Measurements from ENCODE around the gene LFNG. TPM values are rescaled to one million over a fixed set of nuclear protein-coding genes. Genes with fewer than 3 reads are reported as not detected.

Gene LFNG
- total RNA-seq, 1 experiment from 2014 or later, result 4.5 TPM

DNA sequence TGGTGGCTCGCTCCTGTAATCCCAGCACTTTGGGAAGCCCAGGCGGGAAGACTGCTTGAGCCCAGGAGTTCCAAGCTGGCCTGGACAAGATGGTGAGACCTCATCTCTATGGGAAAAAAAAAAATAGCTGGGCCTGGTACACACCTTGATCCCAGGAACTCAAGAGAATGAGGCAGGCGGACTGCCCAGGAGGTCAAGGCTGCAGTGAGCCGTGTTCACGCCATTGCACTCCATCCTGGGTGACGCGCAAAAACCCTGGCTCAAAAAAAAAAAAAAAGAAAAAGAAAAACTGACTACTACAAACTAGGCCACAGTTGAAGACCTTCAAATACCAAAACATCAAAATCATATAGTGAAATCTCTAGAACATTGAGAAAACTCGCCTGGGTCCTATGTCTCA, 31.8 kb downstream of the LFNG start:
- Histone ChIP-seq H3K27me3 (replicated peaks; ENCODE audit: control insufficient read depth, insufficient read depth, low read length) (no peaks in the 10 kb centered on the region), H3K4me1 (0 out of 2 replicates have a peak, but pooled peaks cover 7% of the 10 kb centered on the region), H3K36me3 (ENCODE audit: control insufficient read depth, insufficient read depth, low read length) (no peaks in the 10 kb centered on the region; the same call in 1 of the 2 replicates), H3K9me3 (no peaks in the 10 kb centered on the region), H3K4me3 (ENCODE audit: low read depth, low read length) (no peak overlapping the region)
- intact Hi-C loops (cut with micrococcal nuclease; ENCODE audit: unreplicated experiment), result loop anchor here (10.0 kb wide), 1 partner anchor 147 kb away; the partner anchor contains the start of gene CHST12
- Mint-ChIP-seq H3K27ac (ENCODE audit: unreplicated experiment) (no peak overlapping the region), H3K27me3 (ENCODE audit: insufficient read depth, unreplicated experiment) (no peaks in the 10 kb centered on the region), H3K4me3 (ENCODE audit: unreplicated experiment) (no peak overlapping the region), H3K9me3 (ENCODE audit: unreplicated experiment) (no peaks in the 10 kb centered on the region), H3K36me3 (ENCODE audit: insufficient read depth, unreplicated experiment) (peaks cover 58% of the 10 kb centered on the region), H3K4me1 (ENCODE audit: low read depth, unreplicated experiment) (no peaks in the 10 kb centered on the region)
- ChIA-PET POLR2A (no interaction called here), CTCF (no interaction called here)
- no peak for DNase-seq
- no TSS peak for BruUV-seq (replicated peaks)
- no peak for TF ChIP-seq CTCF (IDR thresholded peaks at IDR 0.05; ENCODE audit: insufficient read depth in 1 of 2, low read depth in 1 of 2, low read length in 1 of 2, severe bottlenecking in 1 of 2, unreplicated experiment in 1 of 2)

DNA sequence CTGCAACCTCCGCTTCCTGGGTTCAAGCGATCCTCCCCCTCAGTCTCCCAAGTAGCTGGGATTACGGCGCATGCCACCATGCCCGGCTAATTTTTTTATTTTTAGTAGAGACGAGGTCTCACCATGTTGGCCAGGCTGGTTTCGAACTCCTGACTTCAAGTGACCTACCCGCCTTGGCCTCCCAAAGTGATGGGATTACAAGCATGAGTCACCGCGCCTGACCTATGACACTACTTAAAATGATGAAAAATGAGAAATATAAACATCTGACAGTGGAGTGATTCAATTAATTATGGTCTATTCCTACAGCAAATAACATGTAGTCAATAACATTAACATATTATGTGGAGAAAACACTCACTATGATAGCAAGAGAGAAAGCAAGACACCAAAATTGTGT, 33.5 kb downstream of the LFNG start:
- Histone ChIP-seq H3K4me1 (peaks cover 7% of the 10 kb centered on the region; the same call in 1 of the 2 replicates), H3K36me3 (ENCODE audit: control insufficient read depth, insufficient read depth, low read length) (no peaks in the 10 kb centered on the region), H3K4me3 (ENCODE audit: low read depth, low read length) (no peak overlapping the region), H3K27me3 (replicated peaks; ENCODE audit: control insufficient read depth, insufficient read depth, low read length) (no peaks in the 10 kb centered on the region), H3K9me3 (no peaks in the 10 kb centered on the region)
- ChIA-PET CTCF (interaction anchor here (0.6 kb wide), 1 partner anchor 801 kb away, joined by 3 read pairs; no protein-coding TSS in a partner anchor), POLR2A (no interaction called here)
- DNase-seq, result no peak
- H3K36me3 Mint-ChIP-seq (ENCODE audit: insufficient read depth, unreplicated experiment), result peaks cover 41% of the 10 kb centered on the region
- no peak for TF ChIP-seq CTCF (IDR thresholded peaks at IDR 0.05; ENCODE audit: insufficient read depth in 1 of 2, low read depth in 1 of 2, low read length in 1 of 2, severe bottlenecking in 1 of 2, unreplicated experiment in 1 of 2)
- no peak overlapping the region for H3K27ac Mint-ChIP-seq (ENCODE audit: unreplicated experiment)
- H3K9me3 Mint-ChIP-seq (ENCODE audit: unreplicated experiment), result no peaks in the 10 kb centered on the region
- BruUV-seq (replicated peaks), result no TSS peak
- intact Hi-C loops (cut with micrococcal nuclease; ENCODE audit: unreplicated experiment), result loop anchor here (10.0 kb wide), 1 partner anchor 148 kb away; the partner anchor contains the start of gene CHST12
- H3K27me3 Mint-ChIP-seq (ENCODE audit: insufficient read depth, unreplicated experiment), result no peaks in the 10 kb centered on the region
- H3K4me3 Mint-ChIP-seq (ENCODE audit: unreplicated experiment), result no peak overlapping the region
- H3K4me1 Mint-ChIP-seq (ENCODE audit: low read depth, unreplicated experiment), result no peaks in the 10 kb centered on the region

DNA sequence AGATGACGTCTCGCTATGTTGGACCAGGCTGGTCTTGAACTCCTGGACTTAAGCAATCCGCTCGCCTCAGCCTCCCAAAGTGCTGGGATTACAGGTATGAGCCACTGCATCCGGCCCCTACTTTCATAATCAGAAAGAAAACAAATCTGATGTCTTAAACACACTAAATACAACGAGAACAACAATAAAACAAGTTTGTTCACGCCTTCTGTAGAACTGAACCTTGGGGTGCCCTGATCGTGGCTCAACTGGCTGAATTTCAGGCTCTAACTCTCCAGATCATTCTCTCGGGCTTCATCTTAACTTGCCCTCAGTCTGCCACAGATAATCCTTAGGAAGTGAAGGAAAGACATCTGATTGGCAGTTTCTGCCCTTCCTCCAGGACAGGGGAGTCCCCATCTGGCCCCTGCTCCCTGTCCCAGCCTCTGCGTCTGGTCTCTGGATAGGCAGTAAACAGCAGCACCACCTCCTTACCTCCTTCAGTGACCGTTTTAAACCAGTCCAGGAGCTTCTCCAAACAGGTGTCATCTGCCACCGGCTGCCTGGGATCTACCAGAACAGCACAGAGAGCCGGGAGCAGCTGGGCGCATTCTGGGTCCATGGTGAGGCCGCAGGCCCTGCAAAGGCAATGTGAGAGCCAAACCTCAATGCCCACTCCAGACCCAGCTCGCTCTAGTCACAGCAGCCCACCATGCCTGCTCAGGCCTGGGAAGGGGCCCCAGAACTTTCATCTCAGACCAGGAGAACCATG, 34.4 kb downstream of the LFNG start:
- H3K9me3 ChIP-seq, result no peaks in the 10 kb centered on the region
- intact Hi-C loops (cut with micrococcal nuclease; ENCODE audit: unreplicated experiment), result loop anchor here (10.0 kb wide), 1 partner anchor 149 kb away; the partner anchor contains the start of gene CHST12
- Mint-ChIP-seq H3K36me3 (ENCODE audit: insufficient read depth, unreplicated experiment) (peaks cover 36% of the 10 kb centered on the region), H3K27ac (ENCODE audit: unreplicated experiment) (peak overlapping the region; percentile 89), H3K4me3 (ENCODE audit: unreplicated experiment) (peak overlapping the region; percentile 84), H3K9me3 (ENCODE audit: unreplicated experiment) (no peaks in the 10 kb centered on the region), H3K4me1 (ENCODE audit: low read depth, unreplicated experiment) (no peaks in the 10 kb centered on the region), H3K27me3 (ENCODE audit: insufficient read depth, unreplicated experiment) (no peaks in the 10 kb centered on the region)
- no peaks in the 10 kb centered on the region for H3K36me3 ChIP-seq (ENCODE audit: control insufficient read depth, insufficient read depth, low read length)
- BruUV-seq (replicated peaks), result no TSS peak
- no peaks in the 10 kb centered on the region for H3K27me3 ChIP-seq (replicated peaks; ENCODE audit: control insufficient read depth, insufficient read depth, low read length)
- H3K4me1 ChIP-seq, result peaks cover 7% of the 10 kb centered on the region; the same call in 1 of the 2 replicates
- ChIA-PET CTCF (interaction anchor here (0.6 kb wide), 1 partner anchor 802 kb away, joined by 3 read pairs; no protein-coding TSS in a partner anchor), POLR2A (interaction anchor here (0.5 kb wide), 1 partner anchor 95 kb away, joined by 3 read pairs; no protein-coding TSS in a partner anchor)
- peak overlapping the region; percentile 93 for H3K4me3 ChIP-seq (ENCODE audit: low read depth, low read length)
- no peak for DNase-seq
- no peak for TF ChIP-seq CTCF (IDR thresholded peaks at IDR 0.05; ENCODE audit: insufficient read depth in 1 of 2, low read depth in 1 of 2, low read length in 1 of 2, severe bottlenecking in 1 of 2, unreplicated experiment in 1 of 2)
